ENCODE measurements around the gene PRKCB. TPM values are rescaled to one million over a fixed set of nuclear protein-coding genes. Genes with fewer than 3 reads are reported as not detected.

PRKCB gene
- total and polyA plus RNA-seq, 2 of the 8 experiments (the other 6 are each of a cell fraction or from before 2014, with no cell fraction given): 7.1 to 12.1 TPM

GRCh38 chr16:23877107-23878070 is 41.6 kb downstream of the PRKCB start:
- Histone ChIP-seq H2AK5ac (ENCODE audit: low read depth, low read length) (no peak overlapping the region), H3K4ac (replicated peaks; ENCODE audit: insufficient read length, low read depth, low read length) (no peak overlapping the region), H4K91ac (replicated peaks; ENCODE audit: insufficient read length, low read length) (no peak overlapping the region), H3K9ac (replicated peaks in 1 of 4; ENCODE audit: extremely low read depth in 1 of 4, low read depth in 3 of 4, low read length in 3 of 4) (no peak overlapping the region), H3K27ac (ENCODE audit: low read depth, low read length) (no peak overlapping the region), H2BK12ac (ENCODE audit: low read depth, low read length) (no peak overlapping the region), H4K20me1 (replicated peaks in 1 of 2; ENCODE audit: control insufficient read depth in 1 of 2, insufficient read depth in 2 of 2, low read length in 2 of 2) (peaks cover 0 to 2% of the 10 kb centered on the region in 2 experiments), H3K36me3 (ENCODE audit: control insufficient read depth in 2 of 4, insufficient read depth in 4 of 4, low read length in 3 of 4) (no peaks in the 10 kb centered on the region), H3K18ac (ENCODE audit: extremely low read depth, low read length) (no peak overlapping the region), H2BK120ac (replicated peaks; ENCODE audit: low read depth, low read length) (no peak overlapping the region), H3K4me3 (ENCODE audit: extremely low read depth in 1 of 4, insufficient read depth in 2 of 4, low read depth in 3 of 4, low read length in 4 of 4) (no peak overlapping the region), H3K56ac (replicated peaks; ENCODE audit: insufficient read length, low read depth, low read length) (no peak overlapping the region), H4K5ac (ENCODE audit: insufficient read length, low read depth, low read length) (no peak overlapping the region), H3K4me1 (replicated peaks in 1 of 4; ENCODE audit: control insufficient read depth in 3 of 4, insufficient read depth in 4 of 4, low read length in 3 of 4) (no peaks in the 10 kb centered on the region), H2BK5ac (ENCODE audit: low read depth, low read length) (no peak overlapping the region), H4K8ac (ENCODE audit: extremely low read depth, insufficient read depth, low read length) (no peak overlapping the region), H3K9me3 (ENCODE audit: insufficient read depth in 2 of 2, low read depth in 1 of 2, low read length in 1 of 2) (no peaks in the 10 kb centered on the region), H3K4me2 (ENCODE audit: insufficient read depth in 1 of 2, low read depth in 2 of 2, low read length in 2 of 2) (no peak overlapping the region), H3K79me1 (ENCODE audit: low read depth, low read length) (no peaks in the 10 kb centered on the region), H2AFZ (ENCODE audit: low read length) (no peak overlapping the region), H2BK15ac (ENCODE audit: low read length) (no peak overlapping the region), H3K23ac (ENCODE audit: insufficient read length) (no peak overlapping the region), H3K27me3 (replicated peaks in 1 of 4; ENCODE audit: control insufficient read depth in 3 of 4, extremely low read depth in 1 of 4, insufficient read depth in 3 of 4, low read length in 3 of 4) (no peaks in the 10 kb centered on the region), H3K14ac (ENCODE audit: insufficient read length) (no peak overlapping the region), H2BK20ac (ENCODE audit: low read length) (no peak overlapping the region), H3K79me2 (ENCODE audit: control insufficient read depth in 1 of 2, insufficient read depth in 2 of 2, low read length in 2 of 2) (no peaks in the 10 kb centered on the region), H3K23me2 (ENCODE audit: low read depth, low read length) (no peaks in the 10 kb centered on the region)
- no peak for FAIRE-seq
- TF ChIP-seq RAD21 (IDR thresholded peaks at IDR 0.05 in 1 of 2, conservative IDR thresholded peaks at IDR 0.05 in 1 of 2; ENCODE audit: low read depth in 2 of 2, low read length in 2 of 2): peak; percentile 55 to 67
- TF ChIP-seq CTCF (IDR thresholded peaks at IDR 0.05; ENCODE audit: control extremely low read depth in 1 of 3, insufficient read depth in 1 of 3, low read depth in 1 of 3, low read length in 3 of 3): peak; percentile 32 to 47 (median 33); a peak in 3 of 4 replicates
- no peak for TF ChIP-seq SAP30 (IDR thresholded peaks at IDR 0.05; ENCODE audit: insufficient read depth, insufficient replicate concordance, low read length)
- DNase-seq (ENCODE audit: low read depth in 1 of 2, low spot score in 2 of 2): no peak
- ChIA-PET CTCF (ENCODE audit: partially characterized antibody) (interaction anchor here (0.6 to 3.6 kb wide), 28 partner anchors 8 to 285 kb away, joined by 3 to 52 read pairs (median 4); no protein-coding TSS in a partner anchor), POLR2A (ENCODE audit: partially characterized antibody) (no interaction called here)
- WGBS, 2 experiments (ENCODE audit: extremely low coverage in 1 of 2, insufficient coverage in 1 of 2, insufficient read length in 1 of 2, insufficient replicate concordance in 2 of 2, low coverage in 1 of 2, low lambda C conversion rate in 2 of 2, missing lambda C conversion rate in 1 of 2): 79% methylated on average over 8 of the region's 9 CpGs; no CpG with 5 or more reads in 1 of the 2 experiments
